Measurements from ENCODE around the gene C1orf116.

GRCh38 chr1:207017615-207018559, 14.7 kb downstream of the C1orf116 start:
- TF ChIP-seq CTCF (conservative IDR thresholded peaks at IDR 0.05): no peak
- no peak for TF ChIP-seq EZH2 (IDR thresholded peaks at IDR 0.05; ENCODE audit: low read depth)
